Jurkat, Clone E6-1 (cell line): ENCODE data around the gene SNRPA.
"Not testable (repeated sequence)": the region's sequence is repeated elsewhere in the genome, so short reads cannot be mapped to it uniquely, and the experiment has no call there.

ENCODE experiments used
- DNase-seq: peaks from one replicate; pipeline ENCODE4 v3.0.0-alpha.2; 2011; ENCODE audit warnings: low read depth, low spot score
- H3K4me3 ChIP-seq: 2 replicates; pipeline ENCODE4 v1.5.1; 2011; ENCODE audit warnings: mild to moderate bottlenecking, low read length, control low read depth, moderate library complexity

Gene SNRPA

GRCh38 chr19:40807147-40808020, 56.4 kb downstream of the SNRPA start:
- DNase-seq, result no peak
- no peak overlapping the region for H3K4me3 ChIP-seq

- DNase-seq, result no peak
- no peak overlapping the region for H3K4me3 ChIP-seq
Measured at GRCh38 chr19:40808021-40808325, 57.0 kb downstream of the SNRPA start.

GRCh38 chr19:40808497-40808896, 57.5 kb downstream of the SNRPA start:
- no peak for DNase-seq

GRCh38 chr19:40809358-40810086, 58.5 kb downstream of the SNRPA start:
- H3K4me3 ChIP-seq, result no peak overlapping the region
- no peak for DNase-seq

More at GRCh38 chr19:40808497-40808896, 57.5 kb downstream of the SNRPA start:
- H3K4me3 ChIP-seq, result no peak overlapping the region

- no peak overlapping the region for H3K4me3 ChIP-seq
- DNase-seq, result no peak
Measured at GRCh38 chr19:40810160-40810559, 59.2 kb downstream of the SNRPA start.

- peak overlapping the region; percentile 13; the same call in 1 of the 2 replicates for H3K4me3 ChIP-seq
- DNase-seq, result not testable (repeated sequence)
Measured at GRCh38 chr19:40810649-40811408, 59.8 kb downstream of the SNRPA start.

GRCh38 chr19:40811478-40812341, 60.7 kb downstream of the SNRPA start:
- no peak for DNase-seq
- H3K4me3 ChIP-seq, result peak overlapping the region; percentile 11; the same call in 1 of the 2 replicates

- H3K4me3 ChIP-seq, DNase-seq: not testable (repeated sequence)
Measured at GRCh38 chr19:40812571-40812970, 61.6 kb downstream of the SNRPA start.

GRCh38 chr19:40813182-40813581, 62.2 kb downstream of the SNRPA start:
- no peak for DNase-seq
- no peak overlapping the region for H3K4me3 ChIP-seq
